ENCODE results near the gene ARHGDIG.

- no peak for TF ChIP-seq CTCF (IDR thresholded peaks at IDR 0.05)
- TF ChIP-seq POLR2A (IDR thresholded peaks at IDR 0.05) = no peak
Measured at GRCh38 chr16:249431-249830, 31.0 kb upstream of the ARHGDIG start.
